GM12878 (cell line): ENCODE data around the gene GSAP. TPM values are rescaled to one million over a fixed set of nuclear protein-coding genes. Genes with fewer than 3 reads are reported as not detected.

Experiments used
- ATAC-seq: fragments of 200-7000 bp; cut with Tn5 transposase; 3 replicates; pipeline ENCODE4 v1.9.1; 2020; ENCODE audit warnings: mild to moderate bottlenecking, moderate library complexity
- BruUV-seq: library from RNA; stranded (reverse); fragments of 400-500 nt; replicated peaks from 2 replicates; lab custom pipeline; 2021; lab: Mats Ljungman, UMichigan
- CTCF ChIA-PET: fragments of 300-600 bp; sonication (Branson Sonifier 250); formaldehyde crosslinking; extraction: SDS; loops from one replicate; lab custom pipeline; 2021; ENCODE audit warnings: inconsistent platforms; lab: Yijun Ruan, JAX
- POLR2A ChIA-PET: fragments of 350-600 bp; formaldehyde crosslinking; extraction: SDS; loops from one replicate; lab custom pipeline; 2021; ENCODE audit warnings: inconsistent platforms; lab: Charles Lee
- RAD21 ChIA-PET: fragments of 300-600 bp; sonication (Branson Sonifier 250); formaldehyde crosslinking; loops from one replicate; lab custom pipeline; 2023; ENCODE audit warnings: antibody characterized with exemption; ENCODE audit not compliant: unreplicated experiment; lab: Charles Lee
- SMC1A ChIA-PET: fragments of 300-600 bp; sonication (Branson Sonifier 250); formaldehyde crosslinking; loops from one replicate; lab custom pipeline; 2023; ENCODE audit not compliant: unreplicated experiment, uncharacterized antibody; lab: Charles Lee
- DNase-seq: peaks from one replicate; pipeline ENCODE4 v3.0.0-alpha.2; 2011; ENCODE audit warnings: low read depth, low spot score
- FAIRE-seq: peaks from 3 replicates; lab custom pipeline; 2011; peaks lifted over from hg19 to GRCh38; lab: Jason Lieb, UNC
- H2AFZ ChIP-seq: 2 replicates; pipeline ENCODE4 v1.6.0; 2011; ENCODE audit warnings: low read depth, low read length, control low read depth; ENCODE audit not compliant: control insufficient read depth
- H3K27ac ChIP-seq: 2 replicates; pipeline ENCODE4 v1.5.1; 2011; ENCODE audit warnings: control low read depth; ENCODE audit not compliant: control insufficient read depth, insufficient read depth
- H3K27me3 ChIP-seq, 2 experiments: replicated peaks in 1 of 2; 2 replicates each; pipeline versions ENCODE4 v1.6.0 to v1.6.1; 2011; ENCODE audit warnings: low read length in 1 of 2; ENCODE audit not compliant: control insufficient read depth in 2 of 2, insufficient read depth in 2 of 2
- H3K36me3 ChIP-seq, 2 experiments: 2 replicates each; pipeline ENCODE4 v1.5.1; 2011; ENCODE audit warnings: low read length in 1 of 2; ENCODE audit not compliant: control insufficient read depth in 2 of 2, insufficient read depth in 2 of 2
- H3K4me1 ChIP-seq: 2 replicates; pipeline ENCODE4 v1.6.1; 2011; ENCODE audit warnings: mild to moderate bottlenecking, low read length, moderate library complexity, mixed read lengths; ENCODE audit not compliant: control insufficient read depth, insufficient read depth
- H3K4me2 ChIP-seq: 2 replicates; pipeline ENCODE4 v1.6.0; 2011; ENCODE audit warnings: control low read depth; ENCODE audit not compliant: control insufficient read depth, insufficient read depth
- H3K4me3 ChIP-seq: fragments of 200-600 bp; sonication (generic); 2 replicates; pipeline ENCODE4 v1.5.1; 2016
- H3K79me2 ChIP-seq: 2 replicates; pipeline ENCODE4 v1.6.0; 2011; ENCODE audit warnings: low read length; ENCODE audit not compliant: control insufficient read depth, insufficient read depth
- H3K9ac ChIP-seq: 2 replicates; pipeline ENCODE4 v1.8.0; 2011; ENCODE audit warnings: low read length, control low read depth, mixed read lengths; ENCODE audit not compliant: control insufficient read depth, insufficient read depth
- H3K9me3 ChIP-seq: replicated peaks from 3 replicates; pipeline ENCODE4 v1.5.1; 2011; ENCODE audit warnings: mild to moderate bottlenecking, low read length; ENCODE audit not compliant: control insufficient read depth, insufficient read depth
- H4K20me1 ChIP-seq: 2 replicates; pipeline ENCODE4 v1.6.0; 2011; ENCODE audit not compliant: control insufficient read depth, insufficient read depth
- CHD2 ChIP-seq: IDR thresholded peaks from 2 replicates; pipeline ENCODE4 v1.6.1; 2011; ENCODE audit warnings: low read depth, low read length, improper control_type of control experiment, borderline replicate concordance
- CREM ChIP-seq: IDR thresholded peaks from 2 replicates; pipeline ENCODE4 v1.6.1; 2014; ENCODE audit warnings: antibody characterized with exemption, low read depth
- EED ChIP-seq: sonication (generic); IDR thresholded peaks from 2 replicates; pipeline ENCODE4 v1.6.1; 2016; ENCODE audit warnings: antibody characterized with exemption, low read depth
- EGR1 ChIP-seq, 2 experiments: IDR thresholded peaks; 1 replicate in 1 of 2; 2 replicates in 1 of 2; pipeline ENCODE4 v1.6.1; 2011 to 2012; ENCODE audit warnings: low read depth in 2 of 2, low read length in 2 of 2, borderline replicate concordance in 1 of 2, mild to moderate bottlenecking in 1 of 2, moderate library complexity in 1 of 2
- HDAC6 ChIP-seq: fragments of 200-600 bp; sonication (generic); IDR thresholded peaks from one replicate; pipeline ENCODE4 v1.8.0; 2017; ENCODE audit warnings: antibody characterized with exemption; ENCODE audit not compliant: unreplicated experiment
- NFYB ChIP-seq: IDR thresholded peaks from 2 replicates; pipeline ENCODE4 v1.6.1; 2011; ENCODE audit warnings: low read depth, mild to moderate bottlenecking, low read length, improper control_type of control experiment, moderate library complexity; ENCODE audit not compliant: insufficient read depth
- RB1 ChIP-seq: fragments of 450-650 bp; formaldehyde crosslinking; IDR thresholded peaks from 2 replicates; pipeline ENCODE4 v1.6.1; 2017; ENCODE audit warnings: mild to moderate bottlenecking, borderline replicate concordance
- TBL1XR1 ChIP-seq: IDR thresholded peaks from 2 replicates; pipeline ENCODE4 v1.6.1; 2012; ENCODE audit warnings: low read depth, low read length, improper control_type of control experiment
- WGBS: methylation state at CpG from one replicate; pipeline ENCODE4 v1.1.6; 2016; ENCODE audit warnings: low lambda C conversion rate; ENCODE audit not compliant: insufficient replicate concordance, insufficient coverage; ENCODE audit errors: missing lambda C conversion rate; 5-methylcytosine and 5-hydroxymethylcytosine counted together
- in situ Hi-C: fragments of 300-500 bp; cut with MboI; formaldehyde crosslinking; loops from 9 replicates; pipeline ENCODE4 v1.14.3; 2018; ENCODE audit warnings: mixed read lengths
- intact Hi-C: fragments of 100-400 bp; cut with micrococcal nuclease; formaldehyde crosslinking; loops from one replicate; pipeline ENCODE4 v1.14.2; 2022; ENCODE audit not compliant: unreplicated experiment
- polyA plus RNA-seq, 11 experiments: library from polyadenylated mRNA; depleted of rRNA in 4 of 11; unstranded in 6 of 11; stranded (reverse) in 5 of 11; fragments of >200 nt; fragmentation: Nextera tagmentation in 4 of 11; fragmentation: Illumina TruSeq in 1 of 11; extraction: Ambion mirVana in 4 of 11; extraction: Trizol in 1 of 11; gene quantifications; 1 replicate in 1 of 11; 2 replicates in 10 of 11; pipeline versions ENCODE4 v1.2.1 to v1.2.3, GENCODE V29; 2011 to 2016; ENCODE audit warnings: inconsistent platforms in 2 of 11, missing spikeins in 2 of 11, low read depth in 1 of 11
- total RNA-seq, 4 experiments: library from RNA; depleted of rRNA in 3 of 4; stranded (reverse); fragments of >200 nt in 3 of 4; fragmentation: Illumina TruSeq in 1 of 4; extraction: Trizol in 1 of 4; gene quantifications; 2 replicates each; pipeline versions ENCODE4 v1.2.1 to v1.2.3, GENCODE V29; 2013 to 2021

Gene GSAP
- total and polyA plus RNA-seq, 10 of the 15 experiments (the other 5 are each of a cell fraction or from before 2014, with no cell fraction given) = 6.6 to 38.1 (median 21.8) TPM

DNA sequence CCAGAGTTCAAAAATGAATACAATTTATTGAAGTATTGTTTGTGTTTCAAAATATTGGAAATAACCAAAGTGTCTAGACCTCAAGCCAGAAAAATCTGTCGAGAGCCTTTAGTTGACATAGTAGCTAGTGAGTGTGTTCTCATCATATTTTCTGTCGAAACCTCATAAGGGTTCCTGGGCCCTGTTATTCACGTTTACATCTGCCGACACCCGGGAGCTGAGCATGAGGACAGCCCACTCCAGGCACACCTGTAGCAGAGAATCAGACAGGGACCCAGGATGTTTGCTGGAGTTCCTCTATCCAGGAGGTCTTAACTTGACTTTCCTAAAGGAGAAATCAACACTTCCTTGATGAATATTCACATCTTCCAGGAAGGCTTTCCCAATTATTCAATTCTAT, 144.4 kb downstream of the GSAP start:
- no TSS peak for BruUV-seq
- in situ Hi-C loops = no loop called here
- WGBS = 98% methylated on average over 5 of the region's 5 CpGs
- Histone ChIP-seq H3K27me3 (no peaks in the 10 kb centered on the region), H4K20me1 (no peaks in the 10 kb centered on the region), H3K36me3 (no peaks in the 10 kb centered on the region), H2AFZ (no peak overlapping the region), H3K27ac (no peak overlapping the region), H3K4me2 (no peak overlapping the region), H3K4me3 (no peak overlapping the region), H3K9me3 (no peaks in the 10 kb centered on the region), H3K9ac (no peak overlapping the region), H3K79me2 (no peaks in the 10 kb centered on the region)
- no peak for FAIRE-seq
- ChIA-PET SMC1A (interaction anchor here (0.8 kb wide), 1 partner anchor 72 kb away, joined by 3 read pairs; no protein-coding TSS in a partner anchor), CTCF (no interaction called here), POLR2A (no interaction called here), RAD21 (no interaction called here)
- intact Hi-C loops = no loop called here
- no peak for DNase-seq
- ATAC-seq = no peak
- TF ChIP-seq EED (no peak), CREM (no peak), CHD2 (no peak), EGR1 (IDR thresholded peaks at IDR 0.05; ENCODE audit: borderline replicate concordance in 1 of 2, low read depth in 2 of 2, low read length in 2 of 2) (no peak), RB1 (no peak), HDAC6 (no peak), NFYB (no peak), TBL1XR1 (no peak)
- TF ChIP-seq, all 136 proteins: peak for 0
- H3K4me1 ChIP-seq = peaks cover 8% of the 10 kb centered on the region; the same call in 1 of the 2 replicates
